22Rv1 (cell line): ENCODE data around the gene TOMM22.

ENCODE experiments used
- CTCF ChIP-seq: fragments of 450-650 bp; IDR thresholded peaks from 2 replicates; pipeline ENCODE4 v1.5.1; 2017; ENCODE audit warnings: mild to moderate bottlenecking
- ZFX ChIP-seq: fragments of 450-650 bp; IDR thresholded peaks from 2 replicates; pipeline ENCODE4 v1.6.1; 2017; ENCODE audit warnings: antibody characterized with exemption, borderline replicate concordance

DNA sequence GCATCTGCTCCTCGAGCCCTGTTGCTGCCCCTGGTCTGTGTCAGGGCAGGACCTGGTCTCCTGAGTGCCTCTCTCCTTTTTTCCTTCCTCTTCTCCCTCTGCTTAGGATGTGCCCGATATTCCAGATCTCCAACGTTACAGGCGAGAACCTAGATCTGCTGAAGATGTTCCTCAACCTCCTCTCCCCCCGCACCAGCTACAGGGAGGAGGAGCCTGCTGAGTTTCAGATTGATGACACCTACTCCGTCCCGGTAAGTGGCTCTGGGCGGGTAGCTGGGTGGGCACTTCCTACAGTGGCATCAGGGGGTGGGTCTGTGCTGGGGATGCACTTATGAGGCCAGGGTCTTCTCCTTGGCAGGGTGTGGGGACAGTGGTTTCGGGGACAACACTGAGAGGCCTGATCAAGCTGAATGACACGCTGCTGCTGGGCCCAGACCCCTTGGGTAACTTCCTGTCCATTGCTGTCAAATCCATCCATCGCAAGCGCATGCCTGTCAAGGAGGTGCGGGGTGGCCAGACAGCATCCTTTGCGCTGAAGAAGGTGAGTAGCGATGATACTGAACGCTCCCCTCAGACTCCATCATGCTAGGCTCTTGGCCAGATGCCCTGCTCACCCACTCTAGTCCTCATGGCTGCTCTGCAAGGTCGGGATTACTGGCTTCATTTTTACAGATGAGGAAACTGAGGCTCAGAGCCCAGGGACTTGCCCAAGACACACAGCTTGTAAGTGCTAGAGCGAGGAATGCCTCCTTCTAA, 44.3 kb downstream of the TOMM22 start:
- TF ChIP-seq CTCF (no peak), ZFX (no peak)
